ENCODE results near the gene TTC31. TPM values are rescaled to one million over a fixed set of nuclear protein-coding genes. Genes with fewer than 3 reads are reported as not detected.

Gene TTC31
- total RNA-seq, 1 experiment from 2014 or later, result 38.7 TPM

GRCh38 chr2:74515981-74516633 lies 33.2 kb downstream of the TTC31 start:
- no peaks in the 10 kb centered on the region for H3K27me3 ChIP-seq (ENCODE audit: control insufficient read depth, insufficient read depth, low read length)
- no peaks in the 10 kb centered on the region for H3K9me3 ChIP-seq (ENCODE audit: control insufficient read depth, insufficient read depth, low read depth, low read length)
- ATAC-seq (no peak), DNase-seq (ENCODE audit: low read depth, low spot score) (no peak)
- in situ Hi-C loops (cut with HindIII; ENCODE audit: low pct_unique_long_range_greater_than_20kb, low sequenced_read_pairs) (no loop called here), intact Hi-C loops (cut with micrococcal nuclease; ENCODE audit: unreplicated experiment) (no loop called here)
- no peaks in the 10 kb centered on the region for H3K36me3 ChIP-seq (ENCODE audit: control insufficient read depth, insufficient read depth, low read length)
- H3K4me3 ChIP-seq (ENCODE audit: low read depth in 2 of 2, low read length in 2 of 2), result no peak overlapping the region
- TF ChIP-seq, protein P1, sequence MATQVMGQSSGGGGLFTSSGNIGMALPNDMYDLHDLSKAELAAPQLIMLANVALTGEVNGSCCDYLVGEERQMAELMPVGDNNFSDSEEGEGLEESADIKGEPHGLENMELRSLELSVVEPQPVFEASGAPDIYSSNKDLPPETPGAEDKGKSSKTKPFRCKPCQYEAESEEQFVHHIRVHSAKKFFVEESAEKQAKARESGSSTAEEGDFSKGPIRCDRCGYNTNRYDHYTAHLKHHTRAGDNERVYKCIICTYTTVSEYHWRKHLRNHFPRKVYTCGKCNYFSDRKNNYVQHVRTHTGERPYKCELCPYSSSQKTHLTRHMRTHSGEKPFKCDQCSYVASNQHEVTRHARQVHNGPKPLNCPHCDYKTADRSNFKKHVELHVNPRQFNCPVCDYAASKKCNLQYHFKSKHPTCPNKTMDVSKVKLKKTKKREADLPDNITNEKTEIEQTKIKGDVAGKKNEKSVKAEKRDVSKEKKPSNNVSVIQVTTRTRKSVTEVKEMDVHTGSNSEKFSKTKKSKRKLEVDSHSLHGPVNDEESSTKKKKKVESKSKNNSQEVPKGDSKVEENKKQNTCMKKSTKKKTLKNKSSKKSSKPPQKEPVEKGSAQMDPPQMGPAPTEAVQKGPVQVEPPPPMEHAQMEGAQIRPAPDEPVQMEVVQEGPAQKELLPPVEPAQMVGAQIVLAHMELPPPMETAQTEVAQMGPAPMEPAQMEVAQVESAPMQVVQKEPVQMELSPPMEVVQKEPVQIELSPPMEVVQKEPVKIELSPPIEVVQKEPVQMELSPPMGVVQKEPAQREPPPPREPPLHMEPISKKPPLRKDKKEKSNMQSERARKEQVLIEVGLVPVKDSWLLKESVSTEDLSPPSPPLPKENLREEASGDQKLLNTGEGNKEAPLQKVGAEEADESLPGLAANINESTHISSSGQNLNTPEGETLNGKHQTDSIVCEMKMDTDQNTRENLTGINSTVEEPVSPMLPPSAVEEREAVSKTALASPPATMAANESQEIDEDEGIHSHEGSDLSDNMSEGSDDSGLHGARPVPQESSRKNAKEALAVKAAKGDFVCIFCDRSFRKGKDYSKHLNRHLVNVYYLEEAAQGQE (IDR thresholded peaks at IDR 0.05; ENCODE audit: insufficient read depth in 1 of 2, low read depth in 2 of 2, low read length in 1 of 2), result no peak
- TF ChIP-seq POLR2AphosphoS5 (IDR thresholded peaks at IDR 0.05; ENCODE audit: low read depth, low read length) (no peak), CTCF (IDR thresholded peaks at IDR 0.05) (no peak), SIN3A (IDR thresholded peaks at IDR 0.05; ENCODE audit: borderline replicate concordance, insufficient read depth, low read depth, low read length) (no peak), TCF7L2 (IDR thresholded peaks at IDR 0.05; ENCODE audit: low read depth, low read length) (no peak)
- H3K27ac ChIP-seq (ENCODE audit: low read length), result no peak overlapping the region
- H3K4me1 ChIP-seq (ENCODE audit: control insufficient read depth, insufficient read depth, low read length), result no peaks in the 10 kb centered on the region
- BruUV-seq (replicated peaks), result no TSS peak
- CTCF ChIA-PET, result no interaction called here
- POLR2A ChIA-PET, result no interaction called here

DNA sequence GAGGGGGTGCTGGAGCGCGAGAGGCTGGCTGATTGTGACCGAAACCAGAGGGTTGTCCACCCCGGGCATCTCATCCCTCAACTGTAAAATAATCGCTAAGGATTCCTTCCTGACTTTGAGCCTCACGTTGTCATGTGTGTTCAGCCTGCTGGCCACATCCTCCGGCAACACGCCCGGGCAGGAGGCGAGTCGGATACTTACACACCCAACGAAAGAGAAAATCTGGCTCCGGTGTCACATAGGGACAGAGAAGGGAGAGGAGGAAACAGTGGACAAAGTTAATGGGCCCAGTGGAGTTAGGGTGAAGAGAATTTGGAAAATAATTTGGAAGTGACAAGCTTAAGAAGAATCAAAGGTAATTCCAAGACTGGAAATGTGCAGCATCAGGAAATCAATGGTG lies 33.8 kb downstream of the TTC31 start:
- ChIA-PET CTCF (no interaction called here), POLR2A (no interaction called here)
- in situ Hi-C loops (cut with HindIII; ENCODE audit: low pct_unique_long_range_greater_than_20kb, low sequenced_read_pairs), result no loop called here
- Histone ChIP-seq H3K27me3 (ENCODE audit: control insufficient read depth, insufficient read depth, low read length) (no peaks in the 10 kb centered on the region), H3K9me3 (ENCODE audit: control insufficient read depth, insufficient read depth, low read depth, low read length) (no peaks in the 10 kb centered on the region), H3K27ac (ENCODE audit: low read length) (no peak overlapping the region), H3K4me3 (ENCODE audit: low read depth in 2 of 2, low read length in 2 of 2) (no peak overlapping the region), H3K4me1 (ENCODE audit: control insufficient read depth, insufficient read depth, low read length) (no peaks in the 10 kb centered on the region), H3K36me3 (ENCODE audit: control insufficient read depth, insufficient read depth, low read length) (no peaks in the 10 kb centered on the region)
- TF ChIP-seq, protein P1 (IDR thresholded peaks at IDR 0.05; ENCODE audit: insufficient read depth in 1 of 2, low read depth in 2 of 2, low read length in 1 of 2), result no peak
- TF ChIP-seq SIN3A (IDR thresholded peaks at IDR 0.05; ENCODE audit: borderline replicate concordance, insufficient read depth, low read depth, low read length) (no peak), CTCF (IDR thresholded peaks at IDR 0.05) (no peak), POLR2AphosphoS5 (IDR thresholded peaks at IDR 0.05; ENCODE audit: low read depth, low read length) (no peak), TCF7L2 (IDR thresholded peaks at IDR 0.05; ENCODE audit: low read depth, low read length) (no peak)
- BruUV-seq (replicated peaks), result no TSS peak
- intact Hi-C loops (cut with micrococcal nuclease; ENCODE audit: unreplicated experiment), result no loop called here
- no peak for ATAC-seq
- DNase-seq (ENCODE audit: low read depth, low spot score), result no peak

Data from Panc1 (cell line).